Stimulated activated CD4-positive, alpha-beta T cell treated with anti-CD3 and anti-CD28 coated beads, Interleukin-12 subunit alpha, Interleukin-12 subunit beta, amount 100 ng/mL, for 24 hours (primary cell): ENCODE measurements around the gene HNRNPCL1.
"Not testable (repeated sequence)": the region's sequence is repeated elsewhere in the genome, so short reads cannot be mapped to it uniquely, and the experiment has no call there.

Experiments used
- DNase-seq, 2 experiments: peaks; one replicate each; pipeline ENCODE4 v3.0.0-alpha.2; 2020; ENCODE audit warnings: low read depth in 2 of 2

The HNRNPCL1 gene

DNA sequence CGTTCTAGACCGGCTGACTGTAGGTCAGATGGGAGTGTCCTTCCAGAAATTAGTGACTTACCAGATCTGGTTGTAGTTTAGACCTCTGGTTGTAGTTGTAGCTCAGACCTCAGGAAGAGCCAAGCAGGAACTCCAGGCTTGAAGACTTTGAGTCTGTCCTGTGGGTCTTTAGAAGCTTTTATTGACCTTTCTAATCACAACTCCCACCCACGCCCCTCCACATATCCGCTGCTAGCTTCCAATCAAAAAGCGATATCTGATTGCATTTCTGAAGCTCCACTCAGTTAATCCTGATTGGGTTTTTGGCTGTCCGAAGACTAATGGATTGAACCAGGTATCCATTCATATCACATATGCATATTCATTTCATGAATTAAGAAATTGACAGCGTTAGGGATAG, at the start of gene HNRNPCL1:
Gene HNRNPCL1 (minus strand): TSS at position 101 of the 400 bp plus-strand sequence. CDS start 431 bp downstream, outside the sequence.
- not testable (repeated sequence) for DNase-seq

DNA sequence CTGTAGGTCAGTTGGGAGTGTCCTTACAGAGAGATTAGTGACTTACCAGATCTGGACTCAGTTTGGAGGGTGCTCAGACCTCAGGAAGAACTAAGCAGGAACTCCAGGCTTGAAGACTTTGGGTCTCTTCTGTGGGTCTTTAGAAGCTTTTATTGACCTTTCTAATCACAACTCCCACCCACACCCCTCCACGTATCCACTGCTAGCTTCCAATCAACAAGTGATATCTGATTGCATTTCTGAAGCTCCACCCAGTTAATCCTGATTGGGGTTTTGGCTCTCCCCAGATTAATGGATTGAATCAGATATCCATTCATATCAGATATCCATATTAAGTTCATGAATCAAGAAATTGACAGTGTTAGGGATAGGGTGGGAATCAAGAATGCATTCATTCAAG, 49.6 kb upstream of the HNRNPCL1 start, which contains the start of gene PRAMEF10:
Gene PRAMEF10 (minus strand): TSS at position 101 of the 400 bp plus-strand sequence. CDS start 2,423 bp downstream, outside the sequence.
- DNase-seq, result not testable (repeated sequence)

DNA sequence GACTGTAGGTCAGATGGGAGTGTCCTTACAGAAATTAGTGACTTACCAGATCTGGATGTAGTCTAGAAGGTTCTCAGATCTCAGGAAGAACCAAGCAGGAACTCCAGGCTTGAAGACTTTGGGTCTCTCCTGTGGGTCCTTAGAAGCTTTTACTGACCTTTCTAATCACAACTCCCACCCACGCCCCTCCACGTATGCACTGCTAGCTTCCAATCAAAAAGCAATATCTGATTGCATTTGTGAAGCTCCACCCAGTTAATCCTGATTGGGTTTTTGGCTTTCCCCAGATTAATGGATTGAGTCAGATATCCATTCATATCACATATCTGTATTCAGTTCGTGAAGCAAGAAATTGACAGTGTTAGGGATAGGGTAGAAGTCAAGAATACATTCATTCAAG, 37.6 kb upstream of the HNRNPCL1 start, which contains the start of gene PRAMEF4:
Gene PRAMEF4 (minus strand): TSS at position 101 of the 400 bp plus-strand sequence. CDS start 2,807 bp downstream, outside the sequence.
- not testable (repeated sequence) for DNase-seq

DNA sequence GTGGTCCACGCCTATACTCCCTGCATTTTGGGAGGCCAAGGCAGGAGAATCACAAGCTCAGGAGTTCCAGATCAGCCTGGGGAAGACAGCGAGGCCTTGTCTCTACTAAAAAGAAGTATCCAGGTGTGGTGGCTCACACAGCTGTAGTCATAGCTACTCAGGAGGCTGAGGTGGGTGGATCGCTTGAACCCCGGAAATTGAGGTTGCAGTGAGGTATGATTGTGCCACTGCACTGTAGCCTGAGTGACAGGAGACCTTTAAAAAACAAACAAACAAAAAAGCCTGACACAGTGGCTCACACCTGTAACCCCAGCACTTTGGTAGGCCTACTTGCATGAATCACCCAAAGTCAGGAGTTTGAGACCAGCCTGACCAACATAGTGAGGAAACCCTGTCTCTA, 29.9 kb upstream of the HNRNPCL1 start:
- DNase-seq, result not testable (repeated sequence)

DNA sequence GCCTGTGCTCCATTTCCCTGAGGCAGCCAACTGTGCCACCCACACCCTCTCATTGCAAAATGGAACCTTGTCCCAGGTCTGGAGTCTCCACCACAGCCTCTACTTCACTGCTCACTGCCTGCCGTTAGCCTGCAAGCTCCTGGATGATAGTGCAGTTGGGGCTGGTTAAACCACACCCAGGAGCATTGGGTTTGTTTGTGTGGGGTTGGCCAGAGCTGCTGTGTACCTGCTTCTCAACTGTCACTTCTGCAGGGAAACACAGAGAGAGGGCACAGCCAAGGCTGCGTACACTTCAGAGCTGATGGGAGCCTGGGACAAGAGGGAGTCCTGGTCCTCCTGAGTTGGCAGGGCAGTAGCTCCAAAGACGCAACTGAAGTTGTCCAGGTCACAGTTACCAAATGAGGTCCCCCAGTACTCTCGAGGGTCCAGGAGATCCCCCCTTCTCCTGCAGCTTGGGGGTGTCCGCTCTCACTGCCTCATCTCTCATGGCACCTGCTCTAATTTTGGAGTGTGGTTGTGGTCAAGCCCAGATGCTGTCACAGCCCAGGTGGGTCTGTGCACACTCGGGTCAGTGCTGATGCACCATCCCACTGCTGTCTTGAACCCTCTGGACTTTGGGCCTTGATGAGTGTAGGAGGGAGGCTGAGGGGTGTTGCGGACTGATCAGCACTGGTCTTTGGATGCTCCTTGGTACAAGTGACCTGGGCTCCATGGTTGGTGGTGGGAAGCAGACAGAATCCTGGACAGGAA, 14.8 kb upstream of the HNRNPCL1 start:
- not testable (repeated sequence) for DNase-seq

DNA sequence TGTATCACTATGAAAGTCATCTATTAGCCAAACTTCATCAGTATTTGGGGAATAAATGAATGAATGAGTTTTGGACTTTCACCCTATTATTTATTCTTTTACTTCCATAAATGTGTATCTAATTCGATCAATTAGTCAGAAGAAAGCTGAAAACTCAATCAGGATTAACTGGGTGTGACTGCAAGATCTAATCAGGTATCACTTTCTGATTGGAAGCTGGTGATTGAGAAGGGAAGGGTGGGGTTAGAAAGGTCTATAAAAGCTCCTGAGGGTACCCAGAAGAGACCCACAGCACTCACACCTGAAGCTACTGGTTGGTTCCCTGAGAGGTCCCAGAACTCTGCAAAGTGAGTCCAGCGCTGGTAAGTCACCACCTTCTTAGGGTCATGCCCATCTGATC, 8.3 kb upstream of the HNRNPCL1 start, which contains the start of gene PRAMEF2:
Gene PRAMEF2 (plus strand): TSS at position 301 of the 400 bp plus-strand sequence. CDS start 1,924 bp downstream, outside the sequence.
- DNase-seq, result not testable (repeated sequence)

DNA sequence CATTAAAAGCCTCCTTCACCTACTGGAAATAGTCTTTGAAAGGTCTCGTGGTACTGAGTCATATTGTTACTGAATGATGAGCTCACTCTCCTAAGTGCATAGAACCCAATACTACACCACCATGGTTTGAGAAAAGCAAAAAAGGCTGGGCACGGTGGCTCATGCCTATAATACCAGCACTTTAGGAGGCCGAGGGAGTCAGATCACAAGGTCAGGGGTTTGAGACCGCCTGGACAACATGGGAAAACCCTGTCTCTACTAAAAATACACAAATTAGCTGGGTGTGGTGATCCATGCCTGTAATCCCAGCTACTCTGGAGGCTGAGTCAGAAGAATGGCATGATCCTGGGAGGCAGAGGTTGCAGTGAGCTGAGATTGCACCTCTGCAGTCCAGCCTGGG, 3.3 kb upstream of the HNRNPCL1 start:
- DNase-seq, result no peak

DNA sequence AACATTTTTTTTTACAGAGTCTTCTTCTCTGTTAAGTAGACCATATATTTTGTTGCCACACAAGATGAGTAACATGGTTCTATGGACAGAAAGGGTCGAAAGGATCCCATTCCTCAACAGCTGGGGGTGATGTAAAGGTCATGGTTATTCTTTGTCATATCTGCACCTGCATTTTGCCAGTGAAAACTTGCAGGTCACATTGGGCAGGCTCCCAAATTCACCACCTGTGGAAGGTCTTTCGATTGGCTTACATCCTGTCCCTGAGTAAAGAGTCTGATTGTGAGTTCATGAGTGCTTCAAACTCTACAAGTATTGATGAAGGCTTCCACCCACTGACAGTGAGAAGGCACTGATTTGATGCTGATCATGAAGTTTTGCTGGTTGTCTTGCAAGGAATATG, 15.3 kb downstream of the HNRNPCL1 start:
- DNase-seq, result not testable (repeated sequence)

DNA sequence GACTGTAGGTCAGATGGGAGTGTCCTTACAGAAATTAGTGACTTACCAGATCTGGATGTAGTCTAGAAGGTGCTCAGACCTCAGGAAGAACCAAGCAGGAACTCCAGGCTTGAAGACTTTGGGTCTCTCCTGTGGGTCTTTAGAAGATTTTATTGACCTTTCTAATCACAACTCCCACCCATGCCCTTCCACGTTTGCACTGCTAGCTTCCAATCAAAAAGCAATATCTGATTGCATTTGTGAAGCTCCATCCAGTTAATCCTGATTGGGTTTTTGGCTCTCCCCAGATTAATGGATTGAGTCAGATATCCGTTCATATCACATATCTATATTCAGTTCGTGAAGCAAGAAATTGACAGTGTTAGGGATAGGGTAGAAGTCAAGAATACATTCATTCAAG, 17.2 kb downstream of the HNRNPCL1 start, which contains the start of gene PRAMEF11:
Gene PRAMEF11 (minus strand): TSS at position 101 of the 400 bp plus-strand sequence. CDS start 2,621 bp downstream, outside the sequence.
- DNase-seq, result not testable (repeated sequence)

DNA sequence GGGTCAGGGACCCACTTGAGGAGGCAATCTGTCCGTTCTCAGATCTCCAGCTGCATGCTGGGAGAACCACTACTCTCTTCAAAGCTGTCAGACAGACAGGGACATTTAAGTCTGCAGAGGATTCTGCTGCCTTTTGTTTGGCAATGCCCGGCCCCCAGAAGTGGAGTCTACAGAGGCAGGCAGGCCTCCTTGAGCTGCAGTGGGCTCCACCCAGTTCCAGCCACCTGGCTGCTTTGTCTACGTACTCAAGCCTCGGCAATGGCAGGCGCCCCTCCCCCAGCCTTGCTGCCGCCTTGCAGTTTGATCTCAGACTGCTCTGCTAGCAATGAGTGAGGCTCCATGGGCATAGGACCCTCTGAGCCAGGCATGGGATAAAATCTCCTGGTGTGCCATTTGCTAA, 29.5 kb downstream of the HNRNPCL1 start:
- DNase-seq, result not testable (repeated sequence)

DNA sequence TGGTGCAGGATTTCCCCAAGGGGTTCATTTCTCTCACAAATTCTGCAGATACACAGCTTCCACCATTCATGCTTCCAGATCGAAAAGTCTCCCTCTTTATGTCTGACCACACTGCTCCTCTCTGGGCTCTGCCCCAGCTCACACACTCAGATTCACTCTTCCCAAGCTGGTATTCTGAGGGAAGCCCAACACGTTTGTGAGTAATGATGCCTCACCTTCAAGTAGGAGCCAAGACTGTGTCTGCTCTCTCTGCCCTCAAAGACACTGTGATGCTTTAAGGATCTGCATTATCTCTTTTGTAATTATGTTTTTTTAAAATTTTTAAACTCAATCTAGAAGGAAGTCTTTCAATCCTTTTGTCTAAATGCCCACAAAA, 37.1 kb downstream of the HNRNPCL1 start:
- DNase-seq, result no peak

DNA sequence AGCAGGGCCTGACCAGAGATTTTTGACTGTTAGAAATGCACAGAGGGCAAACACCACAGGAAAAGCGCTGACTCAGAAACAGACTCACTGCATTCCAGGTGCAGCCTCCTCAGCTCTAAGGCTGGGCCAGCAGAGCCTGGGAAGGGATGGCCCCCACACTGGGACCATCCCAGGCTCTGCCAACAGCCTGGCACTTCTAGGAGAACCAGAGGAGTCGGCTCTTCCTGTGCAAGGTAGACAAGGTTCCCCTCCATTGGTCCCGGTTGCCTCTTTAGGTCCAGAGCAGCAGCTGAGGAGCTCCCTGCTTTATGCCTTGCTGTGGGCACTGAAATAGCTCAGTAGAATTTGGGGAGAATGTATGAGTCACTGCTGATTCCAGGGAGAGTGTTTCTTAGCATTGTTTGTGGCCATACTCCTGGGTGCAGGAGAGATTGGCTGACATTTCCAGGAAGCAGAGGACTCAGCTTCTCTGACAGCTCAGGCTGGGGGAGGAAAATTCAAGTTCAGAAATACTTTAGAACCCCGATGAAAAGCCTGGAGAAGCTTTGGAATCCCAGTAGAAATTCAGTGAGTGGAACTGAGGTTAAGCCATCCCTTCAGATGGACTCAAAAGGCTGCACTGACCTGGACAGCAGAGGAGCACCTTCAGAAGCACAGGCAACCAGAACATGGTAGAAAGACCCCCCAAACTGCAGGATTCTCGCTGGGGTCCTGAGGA, 37.7 kb downstream of the HNRNPCL1 start:
- DNase-seq, result no peak

DNA sequence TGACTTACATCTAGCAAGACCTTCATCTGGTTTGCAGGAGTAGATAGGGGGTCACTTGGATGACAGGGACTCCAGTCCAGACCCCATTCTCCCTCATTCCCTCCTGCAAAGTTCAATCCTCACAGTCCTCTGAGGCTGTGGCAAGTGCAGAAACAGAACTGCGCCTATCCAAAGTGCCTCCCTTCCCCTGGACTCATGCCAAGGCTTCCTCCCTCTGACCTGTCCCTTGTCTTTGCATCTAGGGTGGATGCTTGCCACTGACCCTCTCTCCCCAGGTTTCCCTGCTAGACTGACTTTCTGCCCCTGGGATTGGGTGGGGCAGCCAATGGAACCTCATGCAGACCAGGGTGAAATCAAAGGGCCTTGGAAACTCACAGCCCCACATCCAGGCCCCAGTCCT, 38.6 kb downstream of the HNRNPCL1 start:
- DNase-seq, result no peak

DNA sequence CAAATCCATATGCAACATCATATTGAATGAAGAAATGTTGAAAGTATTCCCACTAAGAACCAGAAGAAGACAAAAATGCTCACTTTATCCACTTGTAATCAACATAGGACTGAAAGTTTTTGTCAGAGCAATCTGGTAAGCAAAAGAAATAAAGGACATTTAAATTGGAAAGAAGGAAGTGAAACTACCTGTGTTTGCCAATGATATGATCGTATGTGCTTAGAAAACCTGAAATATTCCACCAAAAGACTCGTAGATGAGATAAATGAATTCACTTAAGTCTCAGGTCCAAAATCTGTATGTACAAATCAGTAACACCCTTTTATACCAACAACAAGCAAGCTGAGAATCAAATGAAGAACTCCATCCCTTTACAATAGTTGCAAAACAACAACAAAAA, 48.8 kb downstream of the HNRNPCL1 start:
- no peak for DNase-seq

DNA sequence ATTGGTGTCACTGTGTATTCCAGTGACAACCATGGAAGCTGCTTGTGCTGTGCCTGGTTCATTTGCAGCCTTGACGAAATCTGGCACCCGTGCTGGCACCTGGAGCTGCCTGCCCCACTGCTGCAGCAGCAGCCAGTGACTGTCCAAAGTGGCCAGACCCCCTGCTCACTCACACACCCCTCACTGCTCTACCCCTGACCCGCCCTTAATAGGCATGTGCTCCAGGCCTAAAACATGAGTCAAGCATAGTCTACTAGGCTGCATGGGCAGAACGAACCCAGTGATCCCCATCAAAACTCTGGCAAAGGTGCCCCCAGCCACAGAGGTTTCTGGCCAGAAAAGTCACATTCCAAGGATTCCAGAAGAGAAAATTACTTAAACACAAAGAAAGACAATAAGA, 49.6 kb downstream of the HNRNPCL1 start:
- no peak for DNase-seq
